MCF 10A (cell line): ENCODE results near the gene ISL2. TPM values are rescaled to one million over a fixed set of nuclear protein-coding genes. Genes with fewer than 3 reads are reported as not detected.

Source experiments
- BruUV-seq: library from RNA; stranded (reverse); fragments of 400-500 nt; replicated peaks from 2 replicates; lab custom pipeline; 2021; lab: Mats Ljungman, UMichigan
- CTCF ChIA-PET: fragments of 300-600 bp; sonication (Branson Sonifier 250); formaldehyde crosslinking; extraction: SDS; loops from one replicate; lab custom pipeline; 2021; ENCODE audit warnings: antibody characterized with exemption, inconsistent platforms; lab: Yijun Ruan, JAX
- POLR2A ChIA-PET: fragments of 300-600, 350-650 bp; sonication (Branson Sonifier 250); formaldehyde crosslinking; extraction: SDS; loops from one replicate; lab custom pipeline; 2020; ENCODE audit warnings: antibody characterized with exemption, inconsistent platforms; lab: Yijun Ruan, JAX
- DNase-seq: peaks from one replicate; pipeline ENCODE4 v3.0.0-alpha.2; 2018; ENCODE audit not compliant: unreplicated experiment
- H3K27ac Mint-ChIP-seq: one replicate; pipeline ENCODE4 v1.8.0; 2022; ENCODE audit warnings: mild to moderate bottlenecking, low read depth, mixed read lengths; ENCODE audit not compliant: unreplicated experiment
- H3K27me3 Mint-ChIP-seq: one replicate; pipeline ENCODE4 v1.8.0; 2022; ENCODE audit warnings: mixed read lengths; ENCODE audit not compliant: insufficient read depth, unreplicated experiment
- H3K36me3 Mint-ChIP-seq: one replicate; pipeline ENCODE4 v1.8.0; 2022; ENCODE audit warnings: mild to moderate bottlenecking, moderate library complexity, mixed read lengths; ENCODE audit not compliant: insufficient read depth, unreplicated experiment
- H3K4me1 Mint-ChIP-seq: one replicate; pipeline ENCODE4 v1.8.0; 2022; ENCODE audit warnings: mixed read lengths; ENCODE audit not compliant: insufficient read depth, unreplicated experiment
- H3K4me3 Mint-ChIP-seq: one replicate; pipeline ENCODE4 v1.8.0; 2022; ENCODE audit warnings: mild to moderate bottlenecking, moderate library complexity, mixed read lengths; ENCODE audit not compliant: unreplicated experiment
- H3K9me3 Mint-ChIP-seq: one replicate; pipeline ENCODE4 v1.8.0; 2022; ENCODE audit warnings: mixed read lengths; ENCODE audit not compliant: unreplicated experiment
- intact Hi-C: fragments of 100-400 bp; cut with micrococcal nuclease; formaldehyde crosslinking; loops from 2 replicates; pipeline ENCODE4 v1.14.1; 2022
- total RNA-seq: library from RNA; stranded (reverse); gene quantifications from 2 replicates; pipeline ENCODE4 v1.2.3, GENCODE V29; 2022
- TF ChIP-seq, protein P1 (sequence below): fragments of 200-600 bp; IDR thresholded peaks from one replicate; pipeline ENCODE4 v1.8.0; 2022; ENCODE audit warnings: antibody characterized with exemption, mild to moderate bottlenecking; ENCODE audit not compliant: unreplicated experiment

Gene ISL2
- total RNA-seq, 1 experiment from 2014 or later = not detected

DNA sequence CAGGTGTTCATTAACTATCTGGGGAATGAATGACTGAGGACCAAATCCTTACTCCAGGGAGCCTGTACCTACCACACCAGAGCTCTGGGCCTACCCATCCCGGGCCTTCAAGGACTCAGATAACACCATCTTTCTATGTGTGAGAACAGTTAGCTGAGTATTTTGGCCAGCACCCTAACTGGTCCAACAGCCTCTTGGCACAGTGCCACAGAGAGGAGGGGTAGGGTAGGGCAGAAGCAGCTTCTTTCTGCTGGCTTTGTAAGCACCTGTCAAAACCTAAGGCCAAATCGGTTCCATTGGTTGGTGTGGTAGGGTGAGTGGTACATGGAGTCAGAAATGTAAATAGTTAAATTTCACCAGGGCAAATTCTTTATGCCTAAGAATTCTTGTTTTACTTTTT lies 26.7 kb downstream of the ISL2 start:
- Mint-ChIP-seq H3K36me3 (no peaks in the 10 kb centered on the region), H3K27ac (no peak overlapping the region), H3K27me3 (no peaks in the 10 kb centered on the region), H3K9me3 (no peaks in the 10 kb centered on the region), H3K4me3 (no peak overlapping the region), H3K4me1 (peaks cover 4% of the 10 kb centered on the region)
- intact Hi-C loops = no loop called here
- no peak for DNase-seq
- TF ChIP-seq, protein P1, sequence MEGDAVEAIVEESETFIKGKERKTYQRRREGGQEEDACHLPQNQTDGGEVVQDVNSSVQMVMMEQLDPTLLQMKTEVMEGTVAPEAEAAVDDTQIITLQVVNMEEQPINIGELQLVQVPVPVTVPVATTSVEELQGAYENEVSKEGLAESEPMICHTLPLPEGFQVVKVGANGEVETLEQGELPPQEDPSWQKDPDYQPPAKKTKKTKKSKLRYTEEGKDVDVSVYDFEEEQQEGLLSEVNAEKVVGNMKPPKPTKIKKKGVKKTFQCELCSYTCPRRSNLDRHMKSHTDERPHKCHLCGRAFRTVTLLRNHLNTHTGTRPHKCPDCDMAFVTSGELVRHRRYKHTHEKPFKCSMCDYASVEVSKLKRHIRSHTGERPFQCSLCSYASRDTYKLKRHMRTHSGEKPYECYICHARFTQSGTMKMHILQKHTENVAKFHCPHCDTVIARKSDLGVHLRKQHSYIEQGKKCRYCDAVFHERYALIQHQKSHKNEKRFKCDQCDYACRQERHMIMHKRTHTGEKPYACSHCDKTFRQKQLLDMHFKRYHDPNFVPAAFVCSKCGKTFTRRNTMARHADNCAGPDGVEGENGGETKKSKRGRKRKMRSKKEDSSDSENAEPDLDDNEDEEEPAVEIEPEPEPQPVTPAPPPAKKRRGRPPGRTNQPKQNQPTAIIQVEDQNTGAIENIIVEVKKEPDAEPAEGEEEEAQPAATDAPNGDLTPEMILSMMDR = no peak
- ChIA-PET CTCF (interaction anchor here (0.8 kb wide), 1 partner anchor 8 kb away, joined by 4 read pairs; no protein-coding TSS in a partner anchor), POLR2A (no interaction called here)
- BruUV-seq = no TSS peak

DNA sequence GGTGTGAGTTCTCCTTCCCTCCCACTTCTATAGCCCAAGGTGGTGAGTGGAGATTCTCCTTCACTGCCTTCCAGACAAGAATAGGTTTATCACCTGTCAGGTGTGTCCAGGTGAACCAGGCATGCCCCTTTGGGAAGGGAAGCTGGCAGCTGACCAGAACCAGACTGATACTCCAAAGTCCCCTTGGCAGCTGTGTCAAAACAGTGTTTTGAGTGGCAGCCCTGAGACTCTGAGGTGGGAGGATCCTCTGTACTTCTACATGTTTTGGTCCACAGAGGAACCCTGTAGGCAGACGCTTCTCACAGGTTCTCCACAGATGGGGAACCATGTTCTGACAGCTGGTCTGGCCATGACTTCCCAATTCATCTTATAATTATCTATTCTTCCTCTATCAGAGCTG lies 30.1 kb downstream of the ISL2 start:
- Mint-ChIP-seq H3K27me3 (no peaks in the 10 kb centered on the region), H3K36me3 (no peaks in the 10 kb centered on the region), H3K4me3 (no peak overlapping the region), H3K9me3 (no peaks in the 10 kb centered on the region), H3K27ac (no peak overlapping the region), H3K4me1 (peaks cover 7% of the 10 kb centered on the region)
- ChIA-PET CTCF (no interaction called here), POLR2A (no interaction called here)
- TF ChIP-seq, protein P1 = no peak
- intact Hi-C loops = no loop called here
- DNase-seq = no peak
- no TSS peak for BruUV-seq

DNA sequence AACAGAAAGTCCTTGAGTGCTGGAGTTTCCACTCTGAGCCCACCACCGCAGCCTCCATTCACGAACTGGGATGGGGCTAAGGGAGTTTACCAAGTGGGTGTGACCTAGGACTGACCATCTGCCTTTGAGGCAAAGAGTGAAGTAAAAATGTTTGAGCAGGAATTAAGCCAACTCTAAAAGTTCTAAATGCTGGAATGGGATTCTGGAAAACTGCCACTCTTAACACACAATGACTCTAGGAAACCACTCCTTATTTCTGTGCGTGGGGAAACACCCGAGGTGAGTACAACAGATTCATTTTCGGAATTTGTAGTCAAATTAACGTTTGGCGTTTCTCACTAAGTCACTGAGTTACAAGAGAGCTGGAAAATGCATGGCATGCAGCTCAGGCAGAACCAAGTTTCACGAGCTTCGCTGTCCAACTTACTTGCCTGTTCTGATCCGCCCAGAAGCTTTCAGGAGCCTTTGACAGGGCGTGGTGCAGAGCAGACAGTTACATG lies 31.6 kb downstream of the ISL2 start:
- H3K27ac Mint-ChIP-seq = no peak overlapping the region
- POLR2A ChIA-PET = interaction anchor here (0.6 kb wide), 2 partner anchors 9 to 24 kb away, joined by 3 read pairs; no protein-coding TSS in a partner anchor
- TF ChIP-seq, protein P1 = no peak
- no peak for DNase-seq
- no peaks in the 10 kb centered on the region for H3K27me3 Mint-ChIP-seq
- BruUV-seq = no TSS peak
- CTCF ChIA-PET = no interaction called here
- peaks cover 4% of the 10 kb centered on the region for H3K36me3 Mint-ChIP-seq
- H3K4me3 Mint-ChIP-seq = no peak overlapping the region
- H3K9me3 Mint-ChIP-seq = no peaks in the 10 kb centered on the region
- H3K4me1 Mint-ChIP-seq = peaks cover 7% of the 10 kb centered on the region
- intact Hi-C loops = no loop called here

DNA sequence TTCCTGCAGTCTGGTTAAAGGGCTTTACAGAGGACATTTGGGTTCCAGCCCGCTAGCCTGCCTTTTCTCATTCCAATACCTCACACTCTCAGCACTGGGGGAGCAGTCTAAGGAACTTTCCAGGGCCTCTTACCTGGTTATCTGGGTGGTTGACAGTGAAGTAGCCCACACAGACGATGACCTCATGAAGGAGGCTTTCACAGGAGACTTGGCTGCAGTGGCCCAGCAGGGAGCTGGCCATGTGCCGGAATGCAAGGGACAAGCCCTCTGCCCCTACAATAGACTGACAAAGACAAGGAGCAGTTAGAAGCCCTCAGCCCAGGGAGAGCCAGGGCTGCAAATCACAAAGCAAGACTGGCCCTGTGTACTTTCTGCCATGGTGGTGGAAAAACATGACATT lies 39.5 kb downstream of the ISL2 start:
- intact Hi-C loops = no loop called here
- no peak overlapping the region for H3K4me3 Mint-ChIP-seq
- H3K4me1 Mint-ChIP-seq = no peaks in the 10 kb centered on the region
- no peak for DNase-seq
- no peaks in the 10 kb centered on the region for H3K9me3 Mint-ChIP-seq
- peaks cover 4% of the 10 kb centered on the region for H3K36me3 Mint-ChIP-seq
- no peaks in the 10 kb centered on the region for H3K27me3 Mint-ChIP-seq
- TF ChIP-seq, protein P1 = no peak
- H3K27ac Mint-ChIP-seq = no peak overlapping the region
- BruUV-seq = no TSS peak
- ChIA-PET POLR2A (interaction anchor here (0.7 kb wide), 1 partner anchor 106 kb away, joined by 3 read pairs; no protein-coding TSS in a partner anchor), CTCF (interaction anchor here (0.6 kb wide), 1 partner anchor 29 kb away, joined by 4 read pairs; no protein-coding TSS in a partner anchor)
